ENCODE data around the gene MAP2. TPM values are rescaled to one million over a fixed set of nuclear protein-coding genes. Genes with fewer than 3 reads are reported as not detected.

The MAP2 gene
- total RNA-seq, 1 experiment from 2014 or later: 0.05 TPM

DNA sequence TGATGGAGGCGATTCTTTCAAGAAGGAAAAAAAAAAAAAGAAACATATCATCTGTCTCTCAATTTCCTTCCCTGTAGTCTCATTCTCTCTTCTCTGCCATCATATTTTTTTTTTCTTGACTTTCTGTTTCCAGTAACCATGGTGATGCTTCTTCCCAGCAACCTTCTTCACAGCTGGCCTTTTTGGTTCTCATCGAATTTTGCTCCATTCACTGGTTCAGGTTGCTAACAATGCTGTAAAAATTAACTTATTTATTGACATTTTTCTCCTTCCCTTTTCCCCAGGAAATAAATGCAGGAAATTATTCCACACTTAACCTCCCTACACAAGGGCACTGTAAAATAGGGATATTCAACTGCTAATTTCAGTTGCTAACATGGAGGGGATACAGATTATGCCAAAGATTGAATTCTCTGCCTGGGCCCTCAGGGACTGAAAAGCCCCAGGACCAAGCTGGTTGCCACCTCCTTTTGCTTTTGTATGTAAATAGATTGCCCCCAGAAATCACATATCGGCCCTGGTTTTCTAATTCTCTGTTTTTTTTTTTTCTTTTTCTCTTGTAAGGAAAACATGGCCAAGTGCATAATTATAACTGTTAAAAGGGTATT, 154.7 kb downstream of the MAP2 start:
- POLR2A ChIA-PET: no interaction called here
- CTCF ChIA-PET: no interaction called here
- intact Hi-C loops (cut with micrococcal nuclease; ENCODE audit: unreplicated experiment): loop anchor here (5.0 to 10.0 kb wide), 2 partner anchors 386 to 1181 kb away; no protein-coding TSS in a partner anchor

DNA sequence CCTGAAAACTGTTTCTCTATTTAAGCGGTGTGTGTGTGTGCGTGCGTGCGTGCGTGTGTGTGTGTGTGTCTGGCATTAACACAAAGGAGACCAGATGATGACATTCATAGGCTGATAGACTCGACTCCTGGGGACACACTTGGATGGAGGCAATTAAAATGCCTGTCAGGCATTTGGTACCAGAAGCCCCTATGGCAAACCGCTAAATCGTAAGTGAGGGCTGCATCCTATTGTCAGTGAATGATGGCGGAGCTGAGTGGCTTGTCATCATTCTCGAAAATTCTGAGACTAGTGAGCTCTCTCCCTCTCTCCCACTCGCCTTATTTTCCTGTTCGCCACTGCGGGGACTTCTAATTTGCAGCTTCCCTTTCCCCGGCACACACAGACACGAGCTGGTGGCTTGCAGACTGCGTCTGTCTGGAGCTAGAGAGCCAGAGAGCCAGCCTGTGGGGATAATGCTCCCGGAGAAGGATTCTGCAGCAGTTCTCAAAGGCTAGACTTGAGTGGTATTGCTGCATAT, 155.4 kb downstream of the MAP2 start:
- H3K36me3 ChIP-seq (ENCODE audit: control insufficient read depth, insufficient read depth, low read length): no peaks in the 10 kb centered on the region
- CTCF ChIA-PET: interaction anchor here (0.7 to 0.9 kb wide), 2 partner anchors 10 to 154 kb away, joined by 3 read pairs; no protein-coding TSS in a partner anchor
- Mint-ChIP-seq H3K27me3 (ENCODE audit: insufficient read depth, unreplicated experiment) (peaks cover 4% of the 10 kb centered on the region), H3K4me3 (ENCODE audit: unreplicated experiment) (no peak overlapping the region), H3K27ac (ENCODE audit: unreplicated experiment) (no peak overlapping the region), H3K36me3 (ENCODE audit: insufficient read depth, unreplicated experiment) (no peaks in the 10 kb centered on the region), H3K9me3 (ENCODE audit: unreplicated experiment) (no peaks in the 10 kb centered on the region), H3K4me1 (ENCODE audit: low read depth, unreplicated experiment) (no peaks in the 10 kb centered on the region)
- POLR2A ChIA-PET: no interaction called here
- intact Hi-C loops (cut with micrococcal nuclease; ENCODE audit: unreplicated experiment): loop anchor here (5.0 to 10.0 kb wide), 2 partner anchors 386 to 1182 kb away; no protein-coding TSS in a partner anchor
- BruUV-seq (replicated peaks): no TSS peak
- no peaks in the 10 kb centered on the region for H3K27me3 ChIP-seq (replicated peaks; ENCODE audit: control insufficient read depth, insufficient read depth, low read length)
- TF ChIP-seq, protein P1, sequence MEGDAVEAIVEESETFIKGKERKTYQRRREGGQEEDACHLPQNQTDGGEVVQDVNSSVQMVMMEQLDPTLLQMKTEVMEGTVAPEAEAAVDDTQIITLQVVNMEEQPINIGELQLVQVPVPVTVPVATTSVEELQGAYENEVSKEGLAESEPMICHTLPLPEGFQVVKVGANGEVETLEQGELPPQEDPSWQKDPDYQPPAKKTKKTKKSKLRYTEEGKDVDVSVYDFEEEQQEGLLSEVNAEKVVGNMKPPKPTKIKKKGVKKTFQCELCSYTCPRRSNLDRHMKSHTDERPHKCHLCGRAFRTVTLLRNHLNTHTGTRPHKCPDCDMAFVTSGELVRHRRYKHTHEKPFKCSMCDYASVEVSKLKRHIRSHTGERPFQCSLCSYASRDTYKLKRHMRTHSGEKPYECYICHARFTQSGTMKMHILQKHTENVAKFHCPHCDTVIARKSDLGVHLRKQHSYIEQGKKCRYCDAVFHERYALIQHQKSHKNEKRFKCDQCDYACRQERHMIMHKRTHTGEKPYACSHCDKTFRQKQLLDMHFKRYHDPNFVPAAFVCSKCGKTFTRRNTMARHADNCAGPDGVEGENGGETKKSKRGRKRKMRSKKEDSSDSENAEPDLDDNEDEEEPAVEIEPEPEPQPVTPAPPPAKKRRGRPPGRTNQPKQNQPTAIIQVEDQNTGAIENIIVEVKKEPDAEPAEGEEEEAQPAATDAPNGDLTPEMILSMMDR (IDR thresholded peaks at IDR 0.05; ENCODE audit: insufficient read depth in 1 of 2, low read depth in 1 of 2, low read length in 1 of 2, severe bottlenecking in 1 of 2, unreplicated experiment in 1 of 2): no peak
- DNase-seq: no peak
- no peaks in the 10 kb centered on the region for H3K4me1 ChIP-seq
- no peak overlapping the region for H3K4me3 ChIP-seq (ENCODE audit: low read depth, low read length)
- no peaks in the 10 kb centered on the region for H3K9me3 ChIP-seq

More for the DNA sequence above, 154.7 kb downstream of the MAP2 start:
- H3K27me3 ChIP-seq (replicated peaks; ENCODE audit: control insufficient read depth, insufficient read depth, low read length): no peaks in the 10 kb centered on the region
- H3K4me3 ChIP-seq (ENCODE audit: low read depth, low read length): no peak overlapping the region
- BruUV-seq (replicated peaks): no TSS peak
- no peaks in the 10 kb centered on the region for H3K36me3 ChIP-seq (ENCODE audit: control insufficient read depth, insufficient read depth, low read length)
- no peaks in the 10 kb centered on the region for H3K4me1 ChIP-seq
- H3K4me3 Mint-ChIP-seq (ENCODE audit: unreplicated experiment): no peak overlapping the region
- H3K36me3 Mint-ChIP-seq (ENCODE audit: insufficient read depth, unreplicated experiment): no peaks in the 10 kb centered on the region
- no peak for DNase-seq
- H3K27ac Mint-ChIP-seq (ENCODE audit: unreplicated experiment): no peak overlapping the region
- H3K27me3 Mint-ChIP-seq (ENCODE audit: insufficient read depth, unreplicated experiment): peaks cover 4% of the 10 kb centered on the region
- no peaks in the 10 kb centered on the region for H3K4me1 Mint-ChIP-seq (ENCODE audit: low read depth, unreplicated experiment)
- TF ChIP-seq, protein P1 (IDR thresholded peaks at IDR 0.05; ENCODE audit: insufficient read depth in 1 of 2, low read depth in 1 of 2, low read length in 1 of 2, severe bottlenecking in 1 of 2, unreplicated experiment in 1 of 2): no peak
- no peaks in the 10 kb centered on the region for H3K9me3 Mint-ChIP-seq (ENCODE audit: unreplicated experiment)
- H3K9me3 ChIP-seq: no peaks in the 10 kb centered on the region

DNA sequence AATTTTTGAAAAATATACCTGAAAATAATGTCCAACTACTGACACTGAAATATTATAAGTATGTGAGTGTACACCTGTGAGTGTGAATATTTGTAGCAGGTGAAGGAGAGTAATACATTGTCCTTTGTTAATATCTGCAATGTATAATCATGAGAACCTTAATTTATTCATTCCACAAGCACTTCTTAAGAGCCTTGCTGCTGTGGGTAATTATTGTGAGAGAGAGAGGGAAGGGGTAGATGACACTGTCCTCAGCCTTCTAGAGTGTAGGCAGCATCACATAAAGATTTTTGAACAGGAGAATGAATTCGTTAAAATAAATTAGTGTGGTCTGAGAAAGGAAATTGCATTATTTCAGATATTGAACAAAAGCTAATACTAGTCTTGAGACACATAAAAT, 157.2 kb downstream of the MAP2 start:
- no TSS peak for BruUV-seq (replicated peaks)
- no peak for DNase-seq
- Mint-ChIP-seq H3K4me1 (ENCODE audit: low read depth, unreplicated experiment) (no peaks in the 10 kb centered on the region), H3K4me3 (ENCODE audit: unreplicated experiment) (no peak overlapping the region), H3K27ac (ENCODE audit: unreplicated experiment) (no peak overlapping the region), H3K36me3 (ENCODE audit: insufficient read depth, unreplicated experiment) (no peaks in the 10 kb centered on the region), H3K27me3 (ENCODE audit: insufficient read depth, unreplicated experiment) (peaks cover 6% of the 10 kb centered on the region), H3K9me3 (ENCODE audit: unreplicated experiment) (no peaks in the 10 kb centered on the region)
- Histone ChIP-seq H3K27me3 (replicated peaks; ENCODE audit: control insufficient read depth, insufficient read depth, low read length) (no peaks in the 10 kb centered on the region), H3K4me1 (no peaks in the 10 kb centered on the region), H3K9me3 (no peaks in the 10 kb centered on the region), H3K36me3 (ENCODE audit: control insufficient read depth, insufficient read depth, low read length) (no peaks in the 10 kb centered on the region), H3K4me3 (ENCODE audit: low read depth, low read length) (no peak overlapping the region)
- intact Hi-C loops (cut with micrococcal nuclease; ENCODE audit: unreplicated experiment): no loop called here
- TF ChIP-seq, protein P1 (IDR thresholded peaks at IDR 0.05; ENCODE audit: insufficient read depth in 1 of 2, low read depth in 1 of 2, low read length in 1 of 2, severe bottlenecking in 1 of 2, unreplicated experiment in 1 of 2): no peak
- POLR2A ChIA-PET: no interaction called here
- CTCF ChIA-PET: no interaction called here
